ENCODE results near the gene SORBS2.

DNA sequence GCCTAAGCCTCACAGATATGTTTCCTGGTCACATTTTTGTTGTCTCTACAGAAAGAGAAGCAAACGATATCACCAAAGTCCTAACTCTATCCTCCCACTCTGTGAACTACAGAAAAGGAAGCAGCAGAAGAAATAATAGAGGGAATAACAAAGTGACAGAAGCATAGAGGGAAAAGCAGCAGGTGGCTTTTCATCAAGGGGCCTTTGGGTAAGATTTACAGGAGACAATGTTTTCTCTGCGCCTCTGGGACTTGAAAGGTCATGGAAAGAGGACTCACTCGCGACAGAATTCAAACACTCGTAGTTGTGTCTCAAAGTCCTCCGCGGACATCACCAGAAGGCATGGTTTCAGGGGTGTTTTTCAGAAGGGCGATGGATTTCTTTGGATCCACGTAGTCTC lies 66.1 kb downstream of the SORBS2 start:
- TF ChIP-seq, protein P1, sequence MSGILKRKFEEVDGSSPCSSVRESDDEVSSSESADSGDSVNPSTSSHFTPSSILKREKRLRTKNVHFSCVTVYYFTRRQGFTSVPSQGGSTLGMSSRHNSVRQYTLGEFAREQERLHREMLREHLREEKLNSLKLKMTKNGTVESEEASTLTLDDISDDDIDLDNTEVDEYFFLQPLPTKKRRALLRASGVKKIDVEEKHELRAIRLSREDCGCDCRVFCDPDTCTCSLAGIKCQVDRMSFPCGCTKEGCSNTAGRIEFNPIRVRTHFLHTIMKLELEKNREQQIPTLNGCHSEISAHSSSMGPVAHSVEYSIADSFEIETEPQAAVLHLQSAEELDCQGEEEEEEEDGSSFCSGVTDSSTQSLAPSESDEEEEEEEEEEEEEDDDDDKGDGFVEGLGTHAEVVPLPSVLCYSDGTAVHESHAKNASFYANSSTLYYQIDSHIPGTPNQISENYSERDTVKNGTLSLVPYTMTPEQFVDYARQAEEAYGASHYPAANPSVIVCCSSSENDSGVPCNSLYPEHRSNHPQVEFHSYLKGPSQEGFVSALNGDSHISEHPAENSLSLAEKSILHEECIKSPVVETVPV (CRISPR knock-in tag; IDR thresholded peaks at IDR 0.05): no peak
- TF ChIP-seq ISL1 (CRISPR knock-in tag; IDR thresholded peaks at IDR 0.05): no peak

Measured in SK-N-SH treated with all-trans-retinoic acid at 6 μM for 48 hours (cell line).